Measurements from ENCODE around the gene HDAC2.

HDAC2 gene

DNA sequence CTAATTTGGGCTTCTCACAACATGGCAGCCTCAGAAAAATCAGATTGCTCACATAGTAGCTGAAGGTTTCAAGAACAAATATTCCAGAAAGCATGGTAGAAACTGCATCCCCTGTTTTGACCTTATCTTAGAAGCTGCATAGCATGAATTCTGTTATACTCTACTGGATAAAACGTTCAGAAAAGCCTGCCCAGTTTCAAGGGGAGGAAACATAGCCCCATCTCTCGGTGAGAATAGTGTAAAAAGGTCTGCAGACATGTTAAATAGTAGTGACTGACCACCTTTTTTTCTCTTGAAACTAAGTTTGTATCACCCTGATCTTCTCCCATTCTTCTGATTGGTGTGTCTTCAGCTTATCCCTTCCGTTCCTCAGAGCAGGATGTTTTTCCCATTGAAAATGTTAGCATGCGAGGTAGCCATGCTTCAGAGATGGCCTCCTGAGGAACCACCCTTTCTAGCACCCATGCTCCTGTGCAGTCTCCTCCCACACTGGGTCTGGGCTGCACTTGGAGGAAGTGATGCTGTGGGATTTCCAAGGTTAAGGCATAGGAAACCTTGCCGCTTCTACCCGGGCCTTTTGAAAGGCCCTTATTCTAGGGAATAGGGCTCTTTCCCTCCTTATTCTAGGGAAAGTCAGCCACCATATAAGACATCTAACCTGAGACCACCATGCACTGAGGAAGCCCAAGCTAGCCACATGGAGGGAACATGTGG is 63.7 kb downstream of the HDAC2 start:
- no peak for DNase-seq

DNA sequence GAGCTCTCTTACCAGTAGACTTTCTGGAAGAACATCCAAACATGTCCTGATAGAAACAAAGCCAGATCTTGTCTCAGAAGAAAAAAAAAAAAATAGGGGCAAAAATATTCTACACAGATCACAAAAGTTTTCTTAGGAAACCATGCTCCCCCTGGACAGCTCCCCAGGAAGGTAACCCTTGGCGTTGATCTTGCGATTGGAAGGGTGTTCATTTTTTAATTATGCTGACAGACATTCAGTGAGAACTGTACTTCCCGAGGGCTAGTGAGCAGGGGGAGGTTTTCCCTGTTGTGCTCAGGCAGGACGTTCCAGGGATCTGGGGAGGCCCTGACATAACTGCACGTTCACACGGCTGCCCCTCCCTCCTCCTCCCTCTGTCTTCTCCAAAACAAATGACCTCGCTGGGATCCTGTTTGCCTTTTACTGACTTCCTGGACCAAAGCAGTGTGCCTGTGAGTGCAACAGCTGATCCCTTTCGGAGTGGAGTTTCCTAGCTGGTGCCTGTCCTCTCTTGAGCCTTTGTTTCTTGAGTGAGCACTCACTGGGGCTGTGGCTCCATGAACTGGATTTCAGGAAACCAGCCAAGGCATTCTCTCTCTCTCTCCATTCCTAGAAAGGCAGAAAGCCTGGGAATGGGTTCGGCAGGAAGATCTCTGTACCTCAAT is 67.2 kb downstream of the HDAC2 start:
- no peak for DNase-seq

DNA sequence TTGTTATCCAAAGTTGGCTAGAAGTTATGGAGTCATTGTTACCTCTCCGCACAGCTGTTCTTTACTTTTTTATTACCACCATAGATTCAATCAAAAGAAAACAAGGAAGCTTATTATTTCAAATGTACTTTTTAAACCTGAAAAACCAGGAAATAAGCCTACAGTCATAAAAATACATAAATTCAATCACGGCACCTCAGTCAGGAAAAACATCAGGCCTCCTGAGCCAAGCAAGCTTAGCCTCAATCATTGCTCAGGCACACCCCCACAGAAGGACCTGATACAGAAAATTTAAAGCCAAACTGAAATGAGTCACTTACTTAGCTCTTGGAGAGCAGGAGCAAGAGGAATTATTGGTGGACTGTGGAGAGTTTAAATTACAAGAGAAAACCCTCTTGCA is 69.5 kb downstream of the HDAC2 start:
- no peak for DNase-seq

DNA sequence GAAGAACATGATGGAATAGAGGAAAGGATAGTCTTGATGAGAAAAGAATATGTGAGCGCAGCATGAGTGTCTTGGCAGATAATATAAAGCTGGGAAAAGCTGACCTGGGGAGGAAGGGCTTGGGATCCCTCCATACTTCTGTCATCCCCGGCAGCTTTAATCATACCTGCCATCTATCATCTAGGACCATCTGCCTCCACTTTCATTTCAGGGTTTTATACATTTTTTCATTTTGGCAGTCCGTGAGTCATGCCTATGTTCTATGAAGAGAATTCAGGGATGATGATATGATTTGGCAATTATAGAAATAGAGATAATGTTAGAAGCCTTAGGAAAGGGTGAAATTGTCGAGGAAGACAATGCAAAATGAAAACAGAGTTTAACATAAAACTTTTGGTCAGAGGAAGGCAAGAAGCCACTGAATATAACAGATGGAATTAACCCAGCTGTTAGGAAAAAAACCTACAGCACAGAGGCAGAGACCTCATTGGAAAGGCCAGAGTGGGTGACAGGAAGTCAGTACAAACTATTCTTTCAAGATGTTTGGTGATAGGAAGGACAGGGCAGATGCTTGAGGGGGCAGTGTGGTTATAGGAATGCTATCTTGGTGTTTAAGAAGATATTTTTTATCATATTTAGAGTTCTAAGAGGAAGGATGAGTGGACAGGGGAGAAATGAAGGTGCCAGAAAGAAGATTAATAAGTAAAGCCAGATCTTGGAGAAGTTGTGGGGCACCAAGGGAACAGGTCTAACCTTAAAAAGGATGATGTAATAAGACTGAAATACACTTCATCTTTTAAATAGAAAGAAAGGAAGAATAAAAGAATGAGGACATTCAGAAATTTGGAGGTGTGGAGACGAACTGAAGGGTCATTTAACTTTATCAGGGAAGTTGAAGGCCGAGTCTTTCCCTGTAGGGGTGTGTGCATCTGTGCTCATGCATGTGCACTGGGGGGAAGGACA is 76.0 kb downstream of the HDAC2 start:
- no peak for DNase-seq

DNA sequence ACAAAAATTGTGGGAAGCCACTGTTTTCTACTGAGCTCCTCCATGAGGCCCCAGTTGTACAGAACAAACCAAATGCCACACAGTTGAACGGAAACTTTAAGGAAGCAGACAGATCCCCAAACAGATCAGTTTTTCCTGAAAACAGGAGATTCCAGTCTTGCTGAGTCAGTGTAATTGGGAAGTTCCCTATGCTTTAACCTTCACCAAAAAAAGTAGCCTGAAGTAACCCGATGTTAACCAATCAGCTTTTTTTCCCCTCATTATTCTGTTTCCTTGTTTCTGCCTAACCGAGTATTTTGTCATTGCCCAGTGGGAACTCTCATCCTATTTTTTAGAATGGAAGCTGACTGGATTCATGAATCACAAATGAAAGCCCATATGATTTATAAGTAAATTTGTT is 77.1 kb downstream of the HDAC2 start:
- DNase-seq = no peak

DNA sequence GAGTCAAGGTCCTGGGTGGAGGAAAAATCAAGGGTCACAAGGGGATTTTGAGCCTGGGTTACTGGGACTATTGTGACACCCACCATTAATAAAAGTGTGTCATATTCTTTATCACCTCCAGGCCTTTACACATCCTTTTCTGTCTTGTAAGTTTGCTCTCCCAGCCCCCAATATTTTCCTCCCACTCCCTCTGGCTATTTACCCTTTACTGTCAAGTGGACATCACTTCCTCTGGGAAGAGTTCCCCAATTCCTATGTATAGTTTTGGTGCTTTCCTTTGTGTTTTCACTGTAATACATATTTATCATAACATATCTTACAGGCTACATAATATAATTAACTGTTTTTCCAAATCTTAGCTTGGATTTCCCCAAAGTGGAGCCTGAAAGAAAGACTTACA is 77.5 kb downstream of the HDAC2 start:
- DNase-seq = no peak

DNA sequence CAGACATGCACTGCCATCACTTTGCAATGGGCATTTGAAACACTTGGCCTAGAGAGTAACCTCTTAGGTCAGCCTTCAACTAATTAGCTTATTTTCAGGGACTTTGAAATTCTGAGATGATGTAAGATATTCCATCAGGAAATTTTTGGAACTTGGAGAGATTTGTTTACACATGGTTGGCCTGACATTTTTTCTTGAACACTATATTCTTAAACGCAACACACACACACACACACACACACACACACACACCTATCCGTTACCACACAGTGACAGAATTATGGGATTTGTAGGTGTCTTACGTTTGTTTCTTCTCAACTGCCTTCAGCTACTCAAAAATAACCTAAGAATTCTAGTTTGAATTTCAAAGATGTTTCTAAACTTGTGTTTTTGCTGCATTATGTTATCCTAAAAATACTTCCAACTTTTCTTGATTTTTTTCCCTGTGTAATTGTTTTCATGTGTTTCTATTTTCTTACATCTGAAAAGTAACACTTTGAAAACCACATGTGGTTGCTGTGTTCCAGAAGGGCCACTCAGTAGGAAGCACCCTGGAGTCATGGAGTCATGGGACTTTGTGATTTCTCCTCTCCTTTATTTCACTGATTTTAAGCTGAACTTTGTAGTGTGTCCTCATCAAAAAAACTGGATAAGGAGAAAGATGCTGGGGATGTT is 81.9 kb downstream of the HDAC2 start:
- DNase-seq = no peak

DNA sequence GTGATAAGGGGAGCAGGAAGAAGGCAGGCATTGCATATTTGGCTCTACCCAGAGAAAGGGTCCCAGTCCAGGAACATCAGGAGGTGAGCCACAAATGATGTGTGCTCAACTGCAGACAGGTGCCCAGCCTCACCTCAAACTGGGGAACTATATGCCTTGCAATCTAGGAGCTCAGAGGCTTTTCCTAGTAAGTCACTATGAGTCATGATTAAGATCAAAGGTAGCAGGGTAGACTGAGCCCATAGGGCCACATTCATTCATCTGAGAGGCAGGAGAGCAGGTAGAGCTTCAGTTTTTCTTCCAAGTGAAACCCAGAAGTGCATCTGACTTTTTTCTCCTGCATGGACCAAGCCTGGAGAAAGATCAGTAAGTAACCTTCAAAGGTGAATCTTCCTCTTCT is 82.5 kb downstream of the HDAC2 start:
- no peak for DNase-seq

DNA sequence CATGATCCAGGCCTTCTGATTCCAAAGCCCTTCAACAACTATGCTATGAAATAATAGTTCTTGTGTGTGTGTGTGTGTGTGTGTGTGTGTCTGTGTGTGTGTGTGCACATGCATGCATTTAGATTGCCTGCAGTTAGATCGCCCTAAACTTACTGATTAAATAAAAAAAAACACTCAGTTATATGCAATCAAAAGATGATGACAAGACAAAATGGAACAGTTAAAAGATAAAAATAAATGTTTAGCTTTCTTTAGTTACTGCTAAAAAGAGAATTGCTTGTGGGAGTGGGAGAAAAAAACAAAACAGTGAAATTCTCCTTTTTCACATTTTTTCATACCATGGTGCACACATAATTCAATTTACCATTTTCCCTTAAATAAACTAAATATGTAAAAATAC is 84.4 kb downstream of the HDAC2 start:
- no peak for DNase-seq

DNA sequence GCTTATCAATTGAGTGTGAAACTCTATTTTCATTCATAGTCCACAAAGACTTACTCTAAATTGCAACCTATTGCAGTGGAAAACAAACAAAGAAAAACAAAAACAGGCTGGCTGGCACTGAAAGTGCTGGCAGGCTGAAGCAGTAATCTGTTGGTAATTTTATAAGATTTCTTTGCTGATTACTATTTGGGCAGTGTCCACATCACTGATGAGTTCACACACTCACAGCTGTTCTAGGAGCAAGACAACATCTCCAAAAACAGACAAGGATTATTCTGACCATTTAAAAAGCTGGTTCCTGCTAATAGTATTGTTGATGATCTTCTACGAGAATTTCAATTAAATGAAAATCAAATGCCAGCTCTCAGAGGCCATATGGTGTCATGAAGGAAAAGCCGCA is 86.9 kb downstream of the HDAC2 start:
- no peak for DNase-seq

Data from cortex of kidney (tissue), 1 donor.